K562 (cell line): ENCODE measurements around the gene AIF1L. TPM values are rescaled to one million over a fixed set of nuclear protein-coding genes. Genes with fewer than 3 reads are reported as not detected.

Experiments used
- ATAC-seq: fragments of 200-7000 bp; cut with Tn5 transposase; 3 replicates; pipeline ENCODE4 v1.9.1; 2020; ENCODE audit warnings: moderate library complexity
- BruUV-seq: library from RNA; stranded (reverse); fragments of 400-500 nt; replicated peaks from 2 replicates; lab custom pipeline; 2021; lab: Mats Ljungman, UMichigan
- CTCF ChIA-PET: fragments of 300-600 bp; formaldehyde crosslinking; extraction: SDS; loops from one replicate; lab custom pipeline; 2021; ENCODE audit warnings: low intra/inter-chr PET ratio; lab: Yijun Ruan, JAX
- POLR2A ChIA-PET: fragments of 300-600, 350-650 bp; sonication (Branson Sonifier 250); formaldehyde crosslinking; extraction: SDS; loops from one replicate; lab custom pipeline; 2021; ENCODE audit warnings: antibody characterized with exemption, inconsistent platforms; lab: Yijun Ruan, JAX
- DNase-seq, 4 experiments: peaks; one replicate each; pipeline versions ENCODE4 v3.0.0 to v3.0.0-alpha.2; 2011 to 2018; ENCODE audit warnings: low spot score in 3 of 4, mixed read lengths in 3 of 4; ENCODE audit errors: extremely low read depth in 1 of 4
- FAIRE-seq: peaks from 2 replicates; lab custom pipeline; 2011; peaks lifted over from hg19 to GRCh38; lab: Jason Lieb, UNC
- H2AFZ ChIP-seq: 2 replicates; pipeline ENCODE4 v1.6.0; 2011; ENCODE audit warnings: low read depth, low read length, control low read depth, inconsistent platforms
- H3K27ac ChIP-seq: fragments of 200-600 bp; 3 replicates; pipeline ENCODE4 v1.8.0; 2011; ENCODE audit warnings: low read depth, mild to moderate bottlenecking, control low read depth, inconsistent platforms, low read length, moderate library complexity, mixed read lengths; ENCODE audit errors: extremely low read depth
- H3K27me3 ChIP-seq, 2 experiments: fragments of 300-600 bp in 1 of 2; 2 replicates in 1 of 2; 3 replicates in 1 of 2; pipeline versions ENCODE4 v1.6.0 to v1.8.0; 2011; ENCODE audit warnings: inconsistent platforms in 2 of 2, low read length in 2 of 2, mild to moderate bottlenecking in 1 of 2, mixed read lengths in 1 of 2, moderate library complexity in 1 of 2; ENCODE audit not compliant: control insufficient read depth in 2 of 2, insufficient read depth in 2 of 2
- H3K36me3 ChIP-seq: fragments of 300-600 bp; 3 replicates; pipeline ENCODE4 v1.8.0; 2011; ENCODE audit warnings: mild to moderate bottlenecking, low read length, inconsistent platforms; ENCODE audit not compliant: control insufficient read depth, insufficient read depth
- H3K4me1 ChIP-seq, 2 experiments: fragments of 200-600 bp in 1 of 2; replicated peaks in 1 of 2; 2 replicates in 1 of 2; 3 replicates in 1 of 2; pipeline versions ENCODE4 v1.5.1 to v1.8.0; 2011; ENCODE audit warnings: inconsistent platforms in 2 of 2, low read length in 2 of 2, mild to moderate bottlenecking in 1 of 2, mixed read lengths in 1 of 2, moderate library complexity in 1 of 2; ENCODE audit not compliant: control insufficient read depth in 2 of 2, insufficient read depth in 2 of 2
- H3K4me2 ChIP-seq: 2 replicates; pipeline ENCODE4 v1.6.1; 2011; ENCODE audit warnings: low read length, control low read depth, inconsistent platforms, mixed read lengths; ENCODE audit not compliant: insufficient read depth
- H3K4me3 ChIP-seq: fragments of 200-600 bp; sonication (generic), shearing (Covaris generic); 2 replicates; pipeline ENCODE4 v1.5.1; 2016; ENCODE audit warnings: control low read depth, inconsistent platforms
- H3K79me2 ChIP-seq: fragments of 200-600 bp; 3 replicates; pipeline ENCODE4 v1.8.0; 2011; ENCODE audit warnings: low read length, inconsistent platforms; ENCODE audit not compliant: control insufficient read depth, insufficient read depth
- H3K9ac ChIP-seq, 2 experiments: 2 replicates each; pipeline versions ENCODE4 v1.6.0 to v1.6.1; 2011; ENCODE audit warnings: low read depth in 2 of 2, low read length in 2 of 2, control low read depth in 1 of 2, inconsistent platforms in 1 of 2, mild to moderate bottlenecking in 1 of 2, mixed read lengths in 1 of 2; ENCODE audit not compliant: insufficient read depth in 1 of 2
- H3K9me1 ChIP-seq: one replicate; pipeline ENCODE4 v1.6.0; 2011; ENCODE audit warnings: inconsistent platforms, mild to moderate bottlenecking, low read length, moderate library complexity; ENCODE audit not compliant: control insufficient read depth, insufficient read depth
- H3K9me3 ChIP-seq: replicated peaks from 2 replicates; pipeline ENCODE4 v1.5.1; 2011; ENCODE audit warnings: low read depth, low read length, inconsistent platforms; ENCODE audit not compliant: control insufficient read depth, insufficient read depth
- H4K20me1 ChIP-seq: replicated peaks from 2 replicates; pipeline ENCODE4 v1.6.1; 2011; ENCODE audit warnings: low read length, inconsistent platforms, mixed read lengths; ENCODE audit not compliant: control insufficient read depth, insufficient read depth
- E2F1 ChIP-seq: sonication (generic); formaldehyde crosslinking; IDR thresholded peaks from 2 replicates; pipeline ENCODE4 v1.8.1; 2023; ENCODE audit warnings: mild to moderate bottlenecking, missing genetic modification reagents, moderate library complexity
- E2F3 ChIP-seq: fragments of 250-450 bp; sonication (Bioruptor Pico); IDR thresholded peaks from 2 replicates; pipeline ENCODE4 v1.4.0; 2020; ENCODE audit warnings: mild to moderate bottlenecking
- ETS2 ChIP-seq: IDR thresholded peaks from 2 replicates; pipeline ENCODE4 v1.6.1; 2016; ENCODE audit warnings: borderline replicate concordance, missing genetic modification characterization, mild to moderate bottlenecking, moderate library complexity, missing compliant biosample characterization; ENCODE audit not compliant: poor library complexity, severe bottlenecking
- HMGXB4 ChIP-seq: sonication (generic); formaldehyde crosslinking; IDR thresholded peaks from 2 replicates; pipeline ENCODE4 v1.8.1; 2023; ENCODE audit warnings: mild to moderate bottlenecking, missing genetic modification reagents
- MCM5 ChIP-seq: fragments of 450-650 bp; IDR thresholded peaks from 2 replicates; pipeline ENCODE4 v1.6.1; 2016; ENCODE audit warnings: low read depth
- MED1 ChIP-seq: sonication (generic); formaldehyde crosslinking; IDR thresholded peaks from 2 replicates; pipeline ENCODE4 v1.8.1; 2023; ENCODE audit warnings: missing genetic modification reagents, borderline replicate concordance
- SRSF1 ChIP-seq: fragments of 200-400 bp; formaldehyde crosslinking; IDR thresholded peaks from 2 replicates; pipeline ENCODE4 v1.6.1; 2017; ENCODE audit warnings: mild to moderate bottlenecking, low read depth, low read length, moderate library complexity
- STAT6 ChIP-seq: sonication (generic); formaldehyde crosslinking; IDR thresholded peaks from 2 replicates; pipeline ENCODE4 v1.8.1; 2023; ENCODE audit warnings: mild to moderate bottlenecking, missing genetic modification reagents
- ZBTB9 ChIP-seq: fragments of 450-650 bp; formaldehyde crosslinking; IDR thresholded peaks from 2 replicates; pipeline ENCODE4 v1.4.0; 2020; ENCODE audit warnings: mild to moderate bottlenecking, moderate library complexity
- WGBS: fragments of 100-300 bp; shearing (Covaris generic); methylation state at CpG from one replicate; pipeline ENCODE4 v1.1.6; 2016; ENCODE audit warnings: low coverage, mixed read lengths; ENCODE audit not compliant: insufficient coverage; ENCODE audit errors: missing lambda C conversion rate; 5-methylcytosine and 5-hydroxymethylcytosine counted together
- in situ Hi-C: fragments of 300-500 bp; cut with MboI; formaldehyde crosslinking; loops from 4 replicates; pipeline ENCODE4 v1.15.0; 2018; ENCODE audit warnings: inconsistent platforms, mixed read lengths
- intact Hi-C: fragments of 100-400 bp; cut with micrococcal nuclease; formaldehyde crosslinking; loops from 2 replicates; pipeline ENCODE4 v1.14.2; 2022
- polyA plus RNA-seq, 8 experiments: library from polyadenylated mRNA; depleted of rRNA in 4 of 8; stranded (reverse) in 5 of 8; unstranded in 3 of 8; fragments of >200 nt; fragmentation: Nextera tagmentation in 2 of 8; fragmentation: Illumina TruSeq in 1 of 8; extraction: Ambion mirVana in 2 of 8; extraction: Trizol in 1 of 8; gene quantifications; 2 replicates each; pipeline versions ENCODE4 v1.2.1 to v1.2.3, GENCODE V29; 2011 to 2014; ENCODE audit warnings: inconsistent platforms in 1 of 8, missing spikeins in 1 of 8
- total RNA-seq, 7 experiments: library from RNA; depleted of rRNA in 6 of 7; stranded (reverse); fragments of >200 nt in 6 of 7; fragmentation: Illumina TruSeq in 2 of 7; extraction: Trizol in 2 of 7; gene quantifications; 2 replicates each; pipeline versions ENCODE4 v1.2.1 to v1.2.3, GENCODE V29; 2011 to 2021; ENCODE audit warnings: low replicate concordance in 1 of 7

The AIF1L gene
- total and polyA plus RNA-seq, 9 of the 15 experiments (the other 6 are each of a cell fraction or from before 2014, with no cell fraction given) = 0.34 to 9.1 (median 1.3) TPM

- TF ChIP-seq E2F1 (no peak), E2F3 (no peak), SRSF1 (no peak), MCM5 (no peak)
These were observed 53.3 kb downstream of the AIF1L start (continued) for GRCh38 chr9:131149688-131150053.

GRCh38 chr9:131153595-131153994, 57.3 kb downstream of the AIF1L start:
- Histone ChIP-seq H3K27ac (no peak overlapping the region), H3K36me3 (peaks cover 94% of the 10 kb centered on the region), H3K4me2 (no peak overlapping the region), H3K9me1 (no peaks in the 10 kb centered on the region), H3K9ac (no peak overlapping the region), H3K79me2 (peaks cover 25% of the 10 kb centered on the region; the same call in 2 of the 3 replicates), H3K27me3 (no peaks in the 10 kb centered on the region), H3K4me1 (no peaks in the 10 kb centered on the region), H2AFZ (no peak overlapping the region), H4K20me1 (peaks cover 5% of the 10 kb centered on the region; the same call in 1 of the 2 replicates), H3K4me3 (no peak overlapping the region), H3K9me3 (no peaks in the 10 kb centered on the region)
- DNase-seq = no peak
- POLR2A ChIA-PET = interaction anchor here (1.4 to 22.5 kb wide), 5 partner anchors 10 to 25 kb away, joined by 4 to 583 read pairs (median 228); partner anchors contain the start of gene NUP214
- FAIRE-seq = no peak
- 91% methylated on average over 4 of the region's 4 CpGs for WGBS
- ATAC-seq = no peak
- TF ChIP-seq ETS2 (no peak), STAT6 (CRISPR knock-in tag) (peak; percentile 81), MED1 (CRISPR knock-in tag) (no peak), ZBTB9 (CRISPR knock-in tag) (no peak), HMGXB4 (0 out of 2 replicates have a peak, but pooled peaks have one; percentile 13)
- CTCF ChIA-PET = no interaction called here
- in situ Hi-C loops (no loop called here), intact Hi-C loops (no loop called here)
- no TSS peak for BruUV-seq
